Tibial nerve (tissue), 4 donors: ENCODE data around the gene ECSIT. TPM values are rescaled to one million over a fixed set of nuclear protein-coding genes. Genes with fewer than 3 reads are reported as not detected.
"Not testable (repeated sequence)": the region's sequence is repeated elsewhere in the genome, so short reads cannot be mapped to it uniquely, and the experiment has no call there.

ENCODE experiments used
- DNase-seq, 2 donors: peaks; one replicate each; pipeline ENCODE4 v3.0.0-alpha.2; 2019; ENCODE audit warnings: low spot score in 2 of 2
- H3K27ac ChIP-seq, 4 donors: fragments of 200-600 bp; sonication (generic) in 3 of 4; one replicate each; pipeline ENCODE4 v1.5.1; 2017 to 2019; ENCODE audit warnings: mild to moderate bottlenecking in 1 of 4
- H3K27me3 ChIP-seq, 2 donors: fragments of 200-600 bp; sonication (generic) in 1 of 2; one replicate each; pipeline versions ENCODE4 v1.5.1 to v1.6.0; 2017 to 2019
- H3K36me3 ChIP-seq, 3 donors: fragments of 200-600 bp; sonication (generic); one replicate each; pipeline ENCODE4 v1.5.1; 2018 to 2019
- H3K4me1 ChIP-seq, 4 donors: fragments of 200-600 bp; sonication (generic) in 3 of 4; one replicate each; pipeline ENCODE4 v1.5.1; 2017 to 2019
- H3K4me3 ChIP-seq, 4 donors: fragments of 200-600 bp; sonication (generic) in 3 of 4; one replicate each; pipeline ENCODE4 v1.5.1; 2017 to 2019; ENCODE audit warnings: mild to moderate bottlenecking in 1 of 4, moderate library complexity in 1 of 4
- H3K9me3 ChIP-seq, 4 donors: fragments of 200-600 bp; sonication (generic) in 3 of 4; one replicate each; pipeline ENCODE4 v1.5.1; 2017 to 2019
- EP300 ChIP-seq, 2 donors: sonication (generic); formaldehyde crosslinking; IDR thresholded peaks; one replicate each; pipeline ENCODE4 v1.6.1; 2017; ENCODE audit warnings: antibody characterized with exemption in 2 of 2, mild to moderate bottlenecking in 1 of 2
- POLR2A ChIP-seq, 2 donors: fragments of 450-650 bp; IDR thresholded peaks; one replicate each; pipeline ENCODE4 v1.6.1; 2017; ENCODE audit warnings: antibody characterized with exemption in 2 of 2, mild to moderate bottlenecking in 2 of 2, moderate library complexity in 2 of 2
- WGBS, 2 donors: methylation state at CpG; one replicate each; pipeline ENCODE4 v1.1.5; 2018; 5-methylcytosine and 5-hydroxymethylcytosine counted together
- total RNA-seq, 4 donors: library from RNA; depleted of rRNA; stranded (reverse); fragments of >200 nt; gene quantifications; one replicate each; pipeline ENCODE4 v1.1.0, GENCODE V29; 2016
- TF ChIP-seq, protein P1 (sequence below), 5 experiments: fragments of 200-600 bp in 3 of 5; fragments of 450-650 bp in 2 of 5; sonication (generic) in 3 of 5; IDR thresholded peaks; one replicate each; pipeline ENCODE4 v1.5.1; 2016 to 2019; ENCODE audit warnings: antibody characterized with exemption in 5 of 5, mild to moderate bottlenecking in 3 of 5, moderate library complexity in 2 of 5

Gene ECSIT
- total RNA-seq, 4 donors from 2014 or later, result 45.2 to 81.6 (median 58.4) TPM

DNA sequence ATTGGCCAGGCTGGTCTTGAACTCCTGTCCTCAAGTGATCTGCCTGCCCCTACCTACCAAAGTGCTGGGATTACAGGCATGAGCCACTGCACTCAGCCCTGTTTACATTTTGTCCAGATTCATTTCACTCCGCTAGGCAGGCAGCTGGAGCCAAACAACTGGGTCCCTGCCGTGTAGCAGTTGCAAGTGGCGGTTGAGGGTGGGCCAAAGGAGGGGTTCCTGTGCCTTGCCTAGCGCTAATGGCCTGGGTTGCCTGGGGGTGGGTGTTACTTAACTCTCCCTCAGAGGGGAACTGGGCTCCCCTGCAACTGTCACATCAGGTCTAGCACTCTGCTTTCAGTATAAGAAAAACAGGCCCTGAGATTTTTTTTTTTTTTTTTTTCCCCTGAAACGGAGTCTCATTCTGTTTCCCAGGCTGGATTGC lies 41.1 kb upstream of the ECSIT start:
- H3K27me3 ChIP-seq, result no peaks in the 10 kb centered on the region
- no peak for DNase-seq
- 68 to 70% methylated on average over 5 of the region's 5 CpGs for WGBS, 2 donors
- H3K36me3 ChIP-seq, result no peaks in the 10 kb centered on the region
- H3K4me1 ChIP-seq, result no peaks in the 10 kb centered on the region
- no peak overlapping the region for H3K4me3 ChIP-seq
- no peaks in the 10 kb centered on the region for H3K9me3 ChIP-seq
- TF ChIP-seq EP300 (IDR thresholded peaks at IDR 0.05) (no peak), POLR2A (IDR thresholded peaks at IDR 0.05) (no peak)
- TF ChIP-seq, protein P1, sequence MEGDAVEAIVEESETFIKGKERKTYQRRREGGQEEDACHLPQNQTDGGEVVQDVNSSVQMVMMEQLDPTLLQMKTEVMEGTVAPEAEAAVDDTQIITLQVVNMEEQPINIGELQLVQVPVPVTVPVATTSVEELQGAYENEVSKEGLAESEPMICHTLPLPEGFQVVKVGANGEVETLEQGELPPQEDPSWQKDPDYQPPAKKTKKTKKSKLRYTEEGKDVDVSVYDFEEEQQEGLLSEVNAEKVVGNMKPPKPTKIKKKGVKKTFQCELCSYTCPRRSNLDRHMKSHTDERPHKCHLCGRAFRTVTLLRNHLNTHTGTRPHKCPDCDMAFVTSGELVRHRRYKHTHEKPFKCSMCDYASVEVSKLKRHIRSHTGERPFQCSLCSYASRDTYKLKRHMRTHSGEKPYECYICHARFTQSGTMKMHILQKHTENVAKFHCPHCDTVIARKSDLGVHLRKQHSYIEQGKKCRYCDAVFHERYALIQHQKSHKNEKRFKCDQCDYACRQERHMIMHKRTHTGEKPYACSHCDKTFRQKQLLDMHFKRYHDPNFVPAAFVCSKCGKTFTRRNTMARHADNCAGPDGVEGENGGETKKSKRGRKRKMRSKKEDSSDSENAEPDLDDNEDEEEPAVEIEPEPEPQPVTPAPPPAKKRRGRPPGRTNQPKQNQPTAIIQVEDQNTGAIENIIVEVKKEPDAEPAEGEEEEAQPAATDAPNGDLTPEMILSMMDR (IDR thresholded peaks at IDR 0.05), result no peak
- H3K27ac ChIP-seq, result no peak overlapping the region

DNA sequence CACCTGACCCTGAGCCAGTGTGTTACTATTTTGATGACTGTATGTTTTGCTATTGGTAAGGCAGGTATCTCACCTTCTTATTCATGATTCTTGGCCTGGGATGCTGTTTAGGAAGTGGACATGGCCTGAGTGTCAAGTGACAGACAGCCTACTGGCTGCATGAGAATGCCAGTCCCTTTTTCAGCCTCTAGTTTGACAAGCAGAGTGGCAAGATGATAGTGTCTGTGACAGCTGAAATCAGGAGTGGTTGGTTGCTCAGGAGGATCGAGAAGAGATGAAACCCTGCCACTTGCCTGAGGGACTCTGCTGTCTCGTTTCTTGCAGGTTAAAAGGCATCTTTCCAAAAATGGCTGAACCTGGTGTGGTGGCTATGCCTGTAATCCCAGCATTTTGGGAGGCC lies 37.2 kb upstream of the ECSIT start:
- H3K4me3 ChIP-seq, result no peak overlapping the region
- no peaks in the 10 kb centered on the region for H3K4me1 ChIP-seq
- no peak for DNase-seq
- no peak overlapping the region for H3K27ac ChIP-seq
- H3K9me3 ChIP-seq, result no peaks in the 10 kb centered on the region
- H3K27me3 ChIP-seq, result no peaks in the 10 kb centered on the region
- WGBS, 2 donors, result 75 to 90% methylated on average over 2 of the region's 2 CpGs
- TF ChIP-seq EP300 (IDR thresholded peaks at IDR 0.05) (no peak), POLR2A (IDR thresholded peaks at IDR 0.05) (no peak)
- TF ChIP-seq, protein P1 (IDR thresholded peaks at IDR 0.05), result no peak
- H3K36me3 ChIP-seq, result no peaks in the 10 kb centered on the region

DNA sequence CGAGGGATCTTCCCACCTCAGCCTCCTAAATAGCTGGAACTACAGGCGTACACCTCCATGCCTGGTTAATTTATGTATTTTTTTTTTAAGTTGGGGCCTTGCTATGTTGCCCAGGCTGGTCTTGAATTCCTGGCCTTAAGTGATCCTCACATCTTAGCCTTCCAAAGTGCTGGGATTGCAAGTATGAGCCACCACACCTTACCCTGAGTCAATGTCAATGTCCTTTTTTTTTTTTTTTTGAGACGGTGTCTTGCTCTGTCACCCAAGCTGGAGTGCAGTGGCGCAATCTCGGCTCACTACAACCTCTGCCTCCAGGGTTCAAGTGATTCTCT lies 36.7 kb upstream of the ECSIT start:
- not testable (repeated sequence) for H3K36me3 ChIP-seq, DNase-seq
- WGBS, 2 donors, result 74 to 87% methylated on average over 5 of the region's 5 CpGs

DNA sequence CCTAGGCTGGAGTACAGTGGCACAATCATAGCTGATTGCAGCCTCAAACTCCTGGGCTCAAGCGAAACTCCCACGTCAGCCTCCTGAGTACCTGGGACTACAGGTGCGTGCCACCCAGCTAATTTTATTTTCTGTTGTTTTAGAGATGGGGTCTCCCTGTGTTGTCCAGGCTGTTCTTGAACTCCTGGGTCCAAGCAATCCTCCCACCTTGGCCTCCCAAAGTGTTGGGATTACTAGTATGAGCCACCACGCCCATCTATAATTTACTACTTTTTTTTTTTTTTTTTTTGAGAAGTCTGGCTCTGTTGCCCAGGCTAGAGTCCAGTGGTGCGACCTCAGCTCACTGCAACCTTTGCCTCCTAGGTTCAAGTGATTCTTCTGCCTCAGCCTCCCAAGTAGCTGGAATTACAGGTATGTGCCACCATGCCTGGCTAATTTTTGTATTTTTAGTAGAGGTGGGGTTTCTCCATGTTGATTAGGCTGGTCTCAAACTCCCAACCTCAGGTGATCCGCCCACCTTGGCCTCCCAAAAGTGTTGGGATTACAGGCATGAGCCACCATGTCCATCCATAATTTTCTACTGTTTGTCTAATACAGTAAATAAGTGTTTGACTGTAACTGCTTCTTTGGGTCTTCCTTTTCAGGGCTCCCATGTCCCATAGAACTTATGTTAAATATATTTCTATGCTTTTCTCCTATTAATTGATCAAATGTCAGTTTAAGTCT lies 35.3 kb upstream of the ECSIT start:
- not testable (repeated sequence) for H3K27ac ChIP-seq, H3K27me3 ChIP-seq, H3K9me3 ChIP-seq, H3K4me3 ChIP-seq, DNase-seq, H3K36me3 ChIP-seq
- peaks cover 0 to 16% (median 9%) of the 10 kb centered on the region in 4 donors for H3K4me1 ChIP-seq
- 91 to 95% methylated on average over 6 of the region's 6 CpGs for WGBS, 2 donors

More for the DNA sequence above, 36.7 kb upstream of the ECSIT start:
- not testable (repeated sequence) for H3K27ac ChIP-seq, H3K9me3 ChIP-seq, H3K4me3 ChIP-seq, H3K4me1 ChIP-seq, H3K27me3 ChIP-seq

DNA sequence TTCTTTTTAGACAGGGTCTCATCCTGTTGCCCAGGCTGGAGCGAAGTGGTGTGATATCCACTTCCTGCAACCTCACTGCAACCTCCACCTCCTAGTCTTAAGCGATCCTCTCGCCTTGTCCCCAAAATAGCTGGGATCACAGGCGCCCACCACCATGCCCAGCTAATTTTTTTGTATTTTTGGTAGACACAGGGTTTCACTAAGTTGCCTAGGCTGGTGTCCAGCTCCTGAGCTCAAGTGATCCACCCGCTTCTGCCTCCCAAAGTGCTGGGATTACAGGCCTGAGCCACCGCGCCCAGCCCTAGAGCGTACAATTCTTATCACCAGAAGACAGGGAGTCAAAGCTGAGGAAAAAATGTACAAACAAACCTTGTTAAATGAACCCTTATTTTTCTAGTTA lies 34.6 kb upstream of the ECSIT start:
- H3K27ac ChIP-seq, result no peak overlapping the region
- no peak overlapping the region for H3K4me3 ChIP-seq
- no peak for DNase-seq
- WGBS, 2 donors, result 89 to 92% methylated on average over 8 of the region's 8 CpGs
- TF ChIP-seq EP300 (IDR thresholded peaks at IDR 0.05), result no peak
- TF ChIP-seq, protein P1 (IDR thresholded peaks at IDR 0.05), result no peak
- TF ChIP-seq POLR2A (IDR thresholded peaks at IDR 0.05), result no peak
- H3K27me3 ChIP-seq, result no peaks in the 10 kb centered on the region
- no peaks in the 10 kb centered on the region for H3K36me3 ChIP-seq
- H3K9me3 ChIP-seq, result no peaks in the 10 kb centered on the region
- peaks cover 0 to 18% (median 9%) of the 10 kb centered on the region in 4 donors for H3K4me1 ChIP-seq

DNA sequence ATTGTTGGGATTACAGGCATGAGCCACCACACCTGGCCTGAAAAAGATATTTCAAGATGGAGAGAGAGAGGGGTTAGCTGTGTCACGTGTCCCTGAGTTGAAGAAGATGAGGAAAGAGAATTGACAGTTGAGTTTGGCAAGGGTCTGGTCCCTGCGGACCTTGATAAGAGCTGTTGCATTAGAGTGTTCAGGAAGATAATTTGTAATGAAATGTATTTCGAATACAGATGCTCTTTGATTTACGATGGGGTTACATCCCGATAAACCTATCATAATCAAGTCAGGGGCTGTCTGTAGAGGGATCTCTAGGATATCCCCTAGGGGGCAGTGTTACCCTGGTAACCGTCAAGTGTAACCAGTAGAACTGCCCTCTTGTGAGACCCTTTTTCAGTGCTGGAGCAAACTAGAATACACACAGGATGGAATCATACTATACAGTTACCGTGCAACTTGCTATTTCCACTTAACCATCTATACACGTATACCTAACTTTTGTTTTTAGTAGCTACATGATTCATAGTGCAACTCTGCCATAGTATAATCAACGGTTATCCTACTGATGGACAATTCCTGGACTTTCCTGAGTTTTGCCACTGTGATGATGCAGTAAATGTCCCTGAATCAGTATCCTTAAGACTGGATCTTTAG lies 31.6 kb upstream of the ECSIT start:
- no peak overlapping the region for H3K4me3 ChIP-seq
- peaks cover 0 to 44% (median 17%) of the 10 kb centered on the region in 4 donors for H3K4me1 ChIP-seq
- no peak overlapping the region for H3K27ac ChIP-seq
- DNase-seq, result no peak
- H3K36me3 ChIP-seq, result peaks cover 0 to 14% (median 0%) of the 10 kb centered on the region in 3 donors
- H3K27me3 ChIP-seq, result no peaks in the 10 kb centered on the region
- H3K9me3 ChIP-seq, result no peaks in the 10 kb centered on the region
- no peak for TF ChIP-seq POLR2A (IDR thresholded peaks at IDR 0.05)
- TF ChIP-seq, protein P1 (IDR thresholded peaks at IDR 0.05), result peak; percentile 32 to 65 (median 60)
- WGBS, 2 donors, result 8 to 16% methylated on average over 9 of the region's 9 CpGs
